Measurements from ENCODE around the gene NRL. TPM values are rescaled to one million over a fixed set of nuclear protein-coding genes. Genes with fewer than 3 reads are reported as not detected.

NRL gene
- total RNA-seq, 1 donor = 1.8 TPM

DNA sequence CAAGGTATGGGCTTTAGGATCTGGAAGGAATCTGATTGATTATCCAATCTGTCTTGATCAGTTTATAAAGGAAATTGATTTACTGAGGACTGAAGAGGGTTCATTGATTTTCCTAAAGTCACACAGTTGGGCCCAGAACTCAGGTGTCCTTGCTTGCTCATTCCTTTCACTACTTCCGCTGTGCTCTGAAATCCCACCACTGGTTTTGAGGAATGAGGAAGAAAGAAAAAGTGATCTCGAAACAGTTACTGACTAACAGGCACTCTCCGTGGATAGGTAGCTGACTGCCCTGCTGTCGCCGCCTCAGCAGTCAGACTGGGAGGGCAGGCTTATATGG, 15.6 kb upstream of the NRL start, which contains the start of gene FITM1:
FITM1 (plus strand) TSS at position 280 of the 337 bp plus-strand sequence. CDS start 905 bp downstream, outside the sequence.
- H3K4me3 ChIP-seq (ENCODE audit: insufficient read depth, low read length) = no peak within 1 kb of the TSS
- DNase-seq (ENCODE audit: insufficient read length, low spot score, missing footprints) = no peak
- H3K4me2 ChIP-seq (ENCODE audit: insufficient read depth, low read length) = no peak within 1 kb of the TSS
- peaks cover under 1% of the 10 kb centered on the region for H3K4me1 ChIP-seq (ENCODE audit: insufficient read depth, low read length)
- no peaks in the 10 kb centered on the region for H3K27me3 ChIP-seq (ENCODE audit: insufficient read depth, low read length)
- no peaks in the 10 kb centered on the region for H3K79me2 ChIP-seq (ENCODE audit: insufficient read depth, low read length)
- H3K27ac ChIP-seq (ENCODE audit: low read depth, low read length) = no peak within 1 kb of the TSS
- no peaks in the 10 kb centered on the region for H3K9me3 ChIP-seq (ENCODE audit: low read depth, low read length)
- no peaks in the 10 kb centered on the region for H4K20me1 ChIP-seq (ENCODE audit: insufficient read depth, low read length)
- no peaks in the 10 kb centered on the region for H3K36me3 ChIP-seq (ENCODE audit: insufficient read depth, low read length)
- TF ChIP-seq CTCF (IDR thresholded peaks at IDR 0.05; ENCODE audit: extremely low read depth, low read depth, low read length) = no peak
- no peak within 1 kb of the TSS for H2AFZ ChIP-seq (ENCODE audit: low read length)

- Histone ChIP-seq H3K4me3 (ENCODE audit: insufficient read depth, low read length) (no peak overlapping the region), H3K27ac (ENCODE audit: low read depth, low read length) (no peak overlapping the region), H3K27me3 (ENCODE audit: insufficient read depth, low read length) (no peaks in the 10 kb centered on the region), H3K36me3 (ENCODE audit: insufficient read depth, low read length) (no peaks in the 10 kb centered on the region), H2AFZ (ENCODE audit: low read length) (no peak overlapping the region), H3K9me3 (ENCODE audit: low read depth, low read length) (no peaks in the 10 kb centered on the region), H3K4me2 (ENCODE audit: insufficient read depth, low read length) (no peak overlapping the region), H3K79me2 (ENCODE audit: insufficient read depth, low read length) (no peaks in the 10 kb centered on the region), H4K20me1 (ENCODE audit: insufficient read depth, low read length) (no peaks in the 10 kb centered on the region), H3K4me1 (ENCODE audit: insufficient read depth, low read length) (no peaks in the 10 kb centered on the region)
- no peak for TF ChIP-seq CTCF (IDR thresholded peaks at IDR 0.05; ENCODE audit: extremely low read depth, low read depth, low read length)
- no peak for DNase-seq (ENCODE audit: insufficient read length, low spot score, missing footprints)
Observed at GRCh38 chr14:24129410-24129998, 14.8 kb upstream of the NRL start.

DNA sequence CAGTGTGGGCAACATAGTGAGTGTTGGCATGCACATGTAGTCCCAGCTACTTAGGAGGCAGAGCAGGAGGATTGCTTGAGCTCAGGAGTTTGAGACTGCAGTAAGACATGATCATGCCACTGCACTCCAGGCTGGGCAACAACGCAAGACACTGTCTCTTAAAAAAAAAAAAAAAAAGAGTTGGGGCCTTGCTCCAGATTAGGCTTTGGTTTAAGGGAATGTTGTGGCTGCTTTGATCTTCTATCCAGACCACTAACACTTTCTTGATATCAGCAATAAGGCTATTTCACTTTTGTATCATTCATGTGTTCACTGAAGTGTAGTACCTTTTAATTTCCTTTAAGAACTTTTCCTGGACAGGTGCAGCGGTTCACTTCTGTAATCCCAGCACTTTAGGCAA, 12.9 kb upstream of the NRL start:
- no peaks in the 10 kb centered on the region for H3K9me3 ChIP-seq (ENCODE audit: low read depth, low read length)
- DNase-seq (ENCODE audit: insufficient read length, low spot score, missing footprints) = no peak
- H3K27ac ChIP-seq (ENCODE audit: low read depth, low read length) = no peak overlapping the region
- H3K79me2 ChIP-seq (ENCODE audit: insufficient read depth, low read length) = no peaks in the 10 kb centered on the region
- H3K4me3 ChIP-seq (ENCODE audit: insufficient read depth, low read length) = no peak overlapping the region
- TF ChIP-seq CTCF (IDR thresholded peaks at IDR 0.05; ENCODE audit: extremely low read depth, low read depth, low read length) = no peak
- no peak overlapping the region for H3K4me2 ChIP-seq (ENCODE audit: insufficient read depth, low read length)
- H3K4me1 ChIP-seq (ENCODE audit: insufficient read depth, low read length) = no peaks in the 10 kb centered on the region
- H4K20me1 ChIP-seq (ENCODE audit: insufficient read depth, low read length) = no peaks in the 10 kb centered on the region
- no peak overlapping the region for H2AFZ ChIP-seq (ENCODE audit: low read length)
- no peaks in the 10 kb centered on the region for H3K27me3 ChIP-seq (ENCODE audit: insufficient read depth, low read length)
- H3K36me3 ChIP-seq (ENCODE audit: insufficient read depth, low read length) = peaks cover 14% of the 10 kb centered on the region

- H3K4me1 ChIP-seq (ENCODE audit: insufficient read depth, low read length) = no peaks in the 10 kb centered on the region
- H3K27me3 ChIP-seq (ENCODE audit: insufficient read depth, low read length) = no peaks in the 10 kb centered on the region
- no peaks in the 10 kb centered on the region for H4K20me1 ChIP-seq (ENCODE audit: insufficient read depth, low read length)
- DNase-seq (ENCODE audit: insufficient read length, low spot score, missing footprints) = no peak
- H3K27ac ChIP-seq (ENCODE audit: low read depth, low read length) = no peak overlapping the region
- no peak for TF ChIP-seq CTCF (IDR thresholded peaks at IDR 0.05; ENCODE audit: extremely low read depth, low read depth, low read length)
- peaks cover 17% of the 10 kb centered on the region for H3K36me3 ChIP-seq (ENCODE audit: insufficient read depth, low read length)
- H3K79me2 ChIP-seq (ENCODE audit: insufficient read depth, low read length) = no peaks in the 10 kb centered on the region
- H2AFZ ChIP-seq (ENCODE audit: low read length) = no peak overlapping the region
- H3K9me3 ChIP-seq (ENCODE audit: low read depth, low read length) = no peaks in the 10 kb centered on the region
- no peak overlapping the region for H3K4me2 ChIP-seq (ENCODE audit: insufficient read depth, low read length)
- H3K4me3 ChIP-seq (ENCODE audit: insufficient read depth, low read length) = no peak overlapping the region
Observed at GRCh38 chr14:24126939-24127338, 12.2 kb upstream of the NRL start.
